ENCODE measurements around the gene NPIPB5.
"Not testable (repeated sequence)": the region's sequence is repeated elsewhere in the genome, so short reads cannot be mapped to it uniquely, and the experiment has no call there.

Gene NPIPB5

DNA sequence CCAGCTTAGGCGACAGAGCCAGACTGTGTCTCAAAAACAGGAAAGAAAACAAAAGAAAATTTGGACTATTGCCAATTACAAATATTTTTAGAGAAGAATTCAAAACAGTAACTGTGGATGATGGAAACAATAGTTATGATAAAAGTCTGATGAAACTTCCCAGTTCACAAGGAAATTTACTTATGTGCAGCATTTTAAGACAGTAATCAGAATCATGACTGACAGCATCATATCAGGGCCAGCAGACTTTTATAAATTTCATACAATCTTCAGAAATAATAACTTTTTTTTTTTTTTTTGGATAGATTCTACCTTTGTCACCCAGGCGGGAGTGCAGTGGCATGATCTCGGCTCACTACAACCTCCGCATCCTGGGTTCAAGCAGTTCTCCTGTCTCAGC, at the start of gene NPIPB5:
Gene NPIPB5 (plus strand): TSS at position 301 of the 400 bp plus-strand sequence. CDS start 2,911 bp downstream, outside the sequence.
- not testable (repeated sequence) for H3K36me3 ChIP-seq (ENCODE audit: control insufficient read depth, insufficient read depth, low read length); H3K4me1 ChIP-seq (ENCODE audit: control insufficient read depth, insufficient read depth, low read length); H3K9ac ChIP-seq (ENCODE audit: low read length); H3K9me3 ChIP-seq (ENCODE audit: control insufficient read depth, low read length); H3K4me3 ChIP-seq (ENCODE audit: low read length); H3K27me3 ChIP-seq (ENCODE audit: control insufficient read depth, insufficient read depth, low read length)

DNA sequence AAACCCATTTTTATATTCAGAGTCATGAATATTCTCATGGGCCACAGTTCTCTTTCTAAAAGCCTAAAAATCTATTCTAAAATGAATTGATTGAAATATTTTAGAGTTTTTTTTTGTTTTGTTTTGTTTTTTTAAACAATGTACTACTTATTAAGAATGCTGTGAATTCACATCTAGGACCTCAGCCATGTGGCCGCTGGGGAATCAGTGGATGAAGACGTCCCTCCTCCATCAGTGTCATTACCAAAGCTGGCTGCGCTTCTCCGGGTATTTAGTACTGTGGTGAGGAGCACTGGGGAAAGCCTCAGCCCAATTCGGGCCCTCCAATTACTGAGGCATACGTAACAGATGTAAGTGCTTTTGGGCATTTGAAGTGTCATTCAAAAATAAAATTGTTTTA, 41.8 kb upstream of the NPIPB5 start:
- not testable (repeated sequence) for H3K9me3 ChIP-seq (ENCODE audit: control insufficient read depth, low read length); H3K36me3 ChIP-seq (ENCODE audit: control insufficient read depth, insufficient read depth, low read length); H3K27me3 ChIP-seq (ENCODE audit: control insufficient read depth, insufficient read depth, low read length); H3K4me1 ChIP-seq (ENCODE audit: control insufficient read depth, insufficient read depth, low read length); H3K4me3 ChIP-seq (ENCODE audit: low read length); H3K9ac ChIP-seq (ENCODE audit: low read length)

DNA sequence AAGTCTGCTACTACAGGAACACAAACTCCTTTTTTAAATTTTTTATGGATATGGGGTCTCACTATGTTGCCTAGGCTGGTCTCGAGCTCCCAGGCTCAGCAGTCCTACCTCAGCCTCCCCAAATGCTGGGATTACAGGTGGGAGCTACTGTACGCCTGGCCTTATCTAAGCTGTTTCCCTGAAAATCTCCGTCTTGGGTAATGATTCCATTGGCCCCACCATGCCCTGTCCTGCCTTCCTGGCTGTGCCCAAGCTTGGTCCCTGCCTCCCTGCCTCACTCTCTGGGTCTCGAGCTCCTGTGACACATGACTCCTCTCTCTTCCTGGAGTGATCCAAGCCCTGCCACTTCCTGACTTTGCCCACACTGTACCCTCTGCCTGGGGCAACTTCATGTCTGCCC, 27.3 kb downstream of the NPIPB5 start:
- H3K4me1 ChIP-seq (ENCODE audit: control insufficient read depth, insufficient read depth, low read length); H3K27me3 ChIP-seq (ENCODE audit: control insufficient read depth, insufficient read depth, low read length); H3K9me3 ChIP-seq (ENCODE audit: control insufficient read depth, low read length); H3K4me3 ChIP-seq (ENCODE audit: low read length); H3K36me3 ChIP-seq (ENCODE audit: control insufficient read depth, insufficient read depth, low read length); H3K9ac ChIP-seq (ENCODE audit: low read length): not testable (repeated sequence)

DNA sequence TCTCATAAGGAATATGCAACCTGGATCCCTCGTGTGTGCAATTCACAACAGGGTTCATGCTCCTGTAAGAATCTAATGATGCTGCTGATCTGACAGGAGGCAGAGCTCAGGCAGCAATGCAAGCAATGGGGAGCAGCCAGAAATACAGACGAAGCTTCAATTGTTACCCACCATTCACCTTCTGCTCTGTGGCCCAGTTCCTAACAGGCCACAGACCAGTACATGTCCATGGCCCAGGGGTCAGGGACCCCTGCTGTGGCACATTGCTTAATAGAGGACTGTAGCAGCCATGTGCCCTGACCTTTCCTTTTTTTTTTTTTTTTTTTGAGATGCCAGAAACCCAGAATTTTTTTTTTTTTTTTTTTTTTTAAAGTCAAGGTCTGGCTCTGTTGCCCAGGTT, 34.1 kb downstream of the NPIPB5 start:
- H3K4me1 ChIP-seq (ENCODE audit: control insufficient read depth, insufficient read depth, low read length); H3K27me3 ChIP-seq (ENCODE audit: control insufficient read depth, insufficient read depth, low read length); H3K4me3 ChIP-seq (ENCODE audit: low read length); H3K36me3 ChIP-seq (ENCODE audit: control insufficient read depth, insufficient read depth, low read length); H3K9ac ChIP-seq (ENCODE audit: low read length); H3K9me3 ChIP-seq (ENCODE audit: control insufficient read depth, low read length): not testable (repeated sequence)

DNA sequence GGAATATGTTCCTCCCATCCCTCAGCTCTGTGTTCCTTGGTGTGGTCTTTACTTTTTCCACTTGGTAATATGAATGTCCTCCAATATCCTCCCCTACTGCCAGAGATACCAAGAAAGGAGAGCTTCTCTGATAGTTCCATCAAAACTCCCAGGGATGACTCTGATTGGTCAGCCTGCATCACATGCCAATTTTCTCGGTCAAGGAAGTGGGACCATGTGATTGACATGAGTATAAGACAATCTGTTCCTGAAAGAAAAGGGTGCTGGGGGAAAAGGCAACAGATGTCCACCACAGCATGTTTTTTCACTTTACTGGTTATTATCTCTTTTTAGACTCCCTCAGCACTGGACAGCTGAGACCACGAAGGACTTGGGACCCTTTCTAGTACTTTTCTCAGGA, 35.9 kb downstream of the NPIPB5 start:
- not testable (repeated sequence) for H3K36me3 ChIP-seq (ENCODE audit: control insufficient read depth, insufficient read depth, low read length); H3K9me3 ChIP-seq (ENCODE audit: control insufficient read depth, low read length); H3K4me3 ChIP-seq (ENCODE audit: low read length); H3K27me3 ChIP-seq (ENCODE audit: control insufficient read depth, insufficient read depth, low read length); H3K4me1 ChIP-seq (ENCODE audit: control insufficient read depth, insufficient read depth, low read length); H3K9ac ChIP-seq (ENCODE audit: low read length)

DNA sequence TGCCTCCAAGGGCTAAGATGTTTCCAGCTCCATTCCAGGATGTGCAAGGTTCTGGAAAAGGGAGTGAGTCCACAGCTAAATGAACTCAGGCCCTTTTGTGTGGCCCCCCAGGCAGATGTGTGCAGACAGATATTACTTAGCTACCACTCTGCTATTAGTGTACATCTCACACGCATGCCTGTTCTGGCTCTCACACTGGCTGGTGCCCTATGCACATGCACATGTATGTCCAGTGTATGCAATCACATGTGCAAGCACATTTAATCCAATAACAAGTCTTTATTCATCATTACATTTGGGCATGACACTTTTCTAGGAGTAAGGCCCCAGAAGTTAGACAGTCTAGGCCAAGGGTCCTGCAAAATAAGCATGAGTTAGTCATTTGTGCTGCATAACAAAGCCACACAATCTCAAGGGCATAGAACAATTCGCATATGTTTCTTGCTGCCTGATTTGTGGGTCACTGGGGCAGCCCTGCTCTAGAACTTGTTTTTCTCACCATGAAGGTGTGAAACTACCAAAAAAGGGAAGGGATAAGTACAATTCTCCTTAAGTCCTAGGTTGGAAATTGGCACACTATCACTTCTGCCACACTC, 36.6 kb downstream of the NPIPB5 start:
- not testable (repeated sequence) for H3K9ac ChIP-seq (ENCODE audit: low read length); H3K9me3 ChIP-seq (ENCODE audit: control insufficient read depth, low read length); H3K36me3 ChIP-seq (ENCODE audit: control insufficient read depth, insufficient read depth, low read length); H3K27me3 ChIP-seq (ENCODE audit: control insufficient read depth, insufficient read depth, low read length); H3K4me1 ChIP-seq (ENCODE audit: control insufficient read depth, insufficient read depth, low read length); H3K4me3 ChIP-seq (ENCODE audit: low read length)

DNA sequence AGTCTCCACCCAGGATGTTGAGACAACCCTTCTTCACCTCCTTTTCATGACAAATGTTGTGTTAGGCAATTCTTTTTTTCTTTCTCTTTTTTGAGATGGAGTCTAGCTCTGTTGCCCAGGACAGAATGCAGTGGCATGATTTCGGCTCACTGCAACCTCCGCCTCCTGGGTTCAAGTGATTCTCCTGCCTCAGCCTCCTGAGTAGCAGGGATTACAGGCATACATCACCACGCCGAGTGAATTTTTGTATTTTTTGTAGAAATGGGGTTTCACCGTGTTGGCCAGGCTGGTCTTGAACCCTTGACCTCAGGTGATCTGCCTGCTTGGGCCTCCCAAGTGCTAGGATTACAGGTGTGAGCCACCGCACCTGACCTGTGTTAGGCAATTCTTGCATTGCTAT, 39.2 kb downstream of the NPIPB5 start:
- not testable (repeated sequence) for H3K9ac ChIP-seq (ENCODE audit: low read length); H3K4me3 ChIP-seq (ENCODE audit: low read length); H3K36me3 ChIP-seq (ENCODE audit: control insufficient read depth, insufficient read depth, low read length); H3K27me3 ChIP-seq (ENCODE audit: control insufficient read depth, insufficient read depth, low read length); H3K9me3 ChIP-seq (ENCODE audit: control insufficient read depth, low read length); H3K4me1 ChIP-seq (ENCODE audit: control insufficient read depth, insufficient read depth, low read length)

DNA sequence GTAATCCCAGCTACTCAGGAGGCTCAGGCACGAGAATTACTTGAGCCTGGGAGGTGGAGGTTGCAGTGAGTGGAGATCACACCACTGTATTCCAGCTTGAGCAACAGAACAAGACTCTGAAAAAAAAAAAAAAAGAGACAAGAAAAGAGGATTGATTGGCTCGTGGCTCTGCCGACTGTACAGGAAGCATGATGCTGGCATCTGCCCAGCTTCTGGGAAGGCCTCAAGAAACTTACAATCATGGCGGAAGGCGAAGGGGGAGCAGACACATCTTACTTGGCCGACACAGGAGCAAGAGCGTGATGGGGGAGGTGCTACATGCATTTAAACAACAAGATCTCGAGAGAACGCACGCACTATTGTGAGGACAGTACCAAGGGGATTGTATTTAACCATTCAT, 40.5 kb downstream of the NPIPB5 start:
- H3K4me1 ChIP-seq (ENCODE audit: control insufficient read depth, insufficient read depth, low read length); H3K9ac ChIP-seq (ENCODE audit: low read length); H3K27me3 ChIP-seq (ENCODE audit: control insufficient read depth, insufficient read depth, low read length); H3K9me3 ChIP-seq (ENCODE audit: control insufficient read depth, low read length); H3K36me3 ChIP-seq (ENCODE audit: control insufficient read depth, insufficient read depth, low read length); H3K4me3 ChIP-seq (ENCODE audit: low read length): not testable (repeated sequence)

DNA sequence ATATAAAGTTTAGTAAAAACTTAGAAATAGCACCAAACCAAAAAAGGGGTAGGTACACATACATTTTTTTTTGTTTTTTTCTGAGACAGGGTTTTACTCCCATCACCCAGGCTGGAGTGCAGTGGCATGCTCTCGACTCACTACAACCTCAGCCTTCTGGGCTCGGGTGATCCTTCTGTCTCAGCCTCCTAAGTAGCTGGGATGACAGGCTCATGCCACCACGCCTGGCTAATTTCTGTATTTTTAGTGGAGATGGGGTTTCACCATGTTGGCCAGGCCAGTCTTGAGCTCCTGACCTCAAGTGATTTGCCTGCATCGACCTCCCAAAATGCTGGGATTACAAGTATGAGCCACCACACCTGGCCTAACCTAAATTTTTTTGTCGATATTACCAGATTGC, 41.0 kb downstream of the NPIPB5 start:
- not testable (repeated sequence) for H3K4me1 ChIP-seq (ENCODE audit: control insufficient read depth, insufficient read depth, low read length); H3K4me3 ChIP-seq (ENCODE audit: low read length); H3K36me3 ChIP-seq (ENCODE audit: control insufficient read depth, insufficient read depth, low read length); H3K9me3 ChIP-seq (ENCODE audit: control insufficient read depth, low read length); H3K9ac ChIP-seq (ENCODE audit: low read length); H3K27me3 ChIP-seq (ENCODE audit: control insufficient read depth, insufficient read depth, low read length)

DNA sequence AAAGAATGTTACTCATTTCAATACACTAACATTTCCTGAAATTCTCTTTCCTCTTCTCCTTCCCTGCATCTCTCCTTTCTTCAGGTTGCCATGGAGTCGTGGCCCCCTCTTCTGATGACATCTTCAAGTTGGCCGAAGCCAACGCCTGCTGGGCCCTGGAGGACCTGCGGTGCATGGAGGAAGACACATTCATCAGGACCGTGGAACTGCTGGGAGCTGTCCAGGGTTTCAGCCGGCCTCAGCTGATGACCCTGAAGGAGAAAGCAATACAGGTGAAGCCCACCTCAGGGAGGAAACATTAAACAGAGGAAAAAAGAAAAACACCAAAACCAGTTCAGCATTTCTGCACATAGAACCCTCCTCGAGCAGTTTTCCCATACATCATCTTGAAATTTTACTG, 46.1 kb downstream of the NPIPB5 start:
- not testable (repeated sequence) for H3K4me3 ChIP-seq (ENCODE audit: low read length); H3K36me3 ChIP-seq (ENCODE audit: control insufficient read depth, insufficient read depth, low read length)

More for the DNA sequence above, 46.1 kb downstream of the NPIPB5 start:
- not testable (repeated sequence) for H3K9me3 ChIP-seq (ENCODE audit: control insufficient read depth, low read length); H3K9ac ChIP-seq (ENCODE audit: low read length); H3K27me3 ChIP-seq (ENCODE audit: control insufficient read depth, insufficient read depth, low read length); H3K4me1 ChIP-seq (ENCODE audit: control insufficient read depth, insufficient read depth, low read length)
